Effector memory CD4-positive, alpha-beta T cell (primary cell): ENCODE data around the gene P3H2.
"Not testable (repeated sequence)": the region's sequence is repeated elsewhere in the genome, so short reads cannot be mapped to it uniquely, and the experiment has no call there.

Experiments used
- DNase-seq, 3 donors: peaks; one replicate each; pipeline ENCODE4 v3.0.0-alpha.2; 2020
- H3K27ac ChIP-seq: 2 replicates; pipeline ENCODE4 v1.7.0; 2013; ENCODE audit warnings: mild to moderate bottlenecking, low read length, moderate library complexity; ENCODE audit not compliant: insufficient read depth, poor library complexity, severe bottlenecking
- H3K27me3 ChIP-seq: replicated peaks from 2 replicates; pipeline ENCODE4 v1.7.0; 2013; ENCODE audit warnings: mild to moderate bottlenecking, low read length; ENCODE audit not compliant: insufficient read depth, control insufficient read depth, poor library complexity, severe bottlenecking
- H3K36me3 ChIP-seq: 2 replicates; pipeline ENCODE4 v1.7.0; 2013; ENCODE audit warnings: mild to moderate bottlenecking, low read length, moderate library complexity; ENCODE audit not compliant: control insufficient read depth, insufficient read depth
- H3K4me1 ChIP-seq: 2 replicates; pipeline ENCODE4 v1.7.0; 2013; ENCODE audit warnings: low read length, mild to moderate bottlenecking; ENCODE audit not compliant: control insufficient read depth, insufficient read depth, poor library complexity, severe bottlenecking
- H3K4me3 ChIP-seq: 2 replicates; pipeline ENCODE4 v1.7.0; 2013; ENCODE audit warnings: low read length, low read depth, mild to moderate bottlenecking; ENCODE audit not compliant: insufficient read depth, poor library complexity, severe bottlenecking
- H3K9me3 ChIP-seq: 2 replicates; pipeline ENCODE4 v1.7.0; 2013; ENCODE audit warnings: mild to moderate bottlenecking, low read length, moderate library complexity; ENCODE audit not compliant: control insufficient read depth

P3H2 gene

GRCh38 chr3:190155752-190156151 lies 35.1 kb upstream of the P3H2 start:
- Histone ChIP-seq H3K4me3 (no peak overlapping the region), H3K9me3 (no peaks in the 10 kb centered on the region), H3K27me3 (no peaks in the 10 kb centered on the region), H3K36me3 (no peaks in the 10 kb centered on the region), H3K27ac (no peak overlapping the region), H3K4me1 (no peaks in the 10 kb centered on the region)
- DNase-seq, result no peak

DNA sequence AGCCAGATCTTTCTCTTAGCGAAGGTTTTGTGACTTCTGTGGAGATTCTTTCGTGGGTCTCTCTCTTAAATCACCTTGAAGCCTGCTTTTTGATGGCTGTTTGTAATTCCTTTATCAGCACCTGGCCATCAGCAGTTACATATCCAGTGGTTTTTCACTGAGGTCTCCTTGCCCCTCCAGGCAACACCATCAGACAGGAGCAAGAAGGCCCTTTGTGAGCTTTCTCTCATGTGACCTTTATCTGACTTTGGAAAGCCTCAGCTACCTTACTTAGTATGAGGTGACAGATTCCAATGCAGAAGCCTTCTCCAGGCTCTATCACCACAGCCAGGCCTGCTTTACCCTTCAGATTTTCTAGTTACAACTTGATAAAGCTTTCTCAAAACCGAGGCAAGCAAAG lies 30.0 kb upstream of the P3H2 start:
- DNase-seq, result no peak
- H3K9me3 ChIP-seq, result no peaks in the 10 kb centered on the region
- no peak overlapping the region for H3K4me3 ChIP-seq
- no peaks in the 10 kb centered on the region for H3K27me3 ChIP-seq
- H3K36me3 ChIP-seq, result no peaks in the 10 kb centered on the region
- no peak overlapping the region for H3K27ac ChIP-seq
- no peaks in the 10 kb centered on the region for H3K4me1 ChIP-seq

- DNase-seq, H3K9me3 ChIP-seq, H3K27me3 ChIP-seq, H3K4me1 ChIP-seq, H3K36me3 ChIP-seq, H3K4me3 ChIP-seq, H3K27ac ChIP-seq: not testable (repeated sequence)
Observed at GRCh38 chr3:190149830-190150619, 29.3 kb upstream of the P3H2 start.

DNA sequence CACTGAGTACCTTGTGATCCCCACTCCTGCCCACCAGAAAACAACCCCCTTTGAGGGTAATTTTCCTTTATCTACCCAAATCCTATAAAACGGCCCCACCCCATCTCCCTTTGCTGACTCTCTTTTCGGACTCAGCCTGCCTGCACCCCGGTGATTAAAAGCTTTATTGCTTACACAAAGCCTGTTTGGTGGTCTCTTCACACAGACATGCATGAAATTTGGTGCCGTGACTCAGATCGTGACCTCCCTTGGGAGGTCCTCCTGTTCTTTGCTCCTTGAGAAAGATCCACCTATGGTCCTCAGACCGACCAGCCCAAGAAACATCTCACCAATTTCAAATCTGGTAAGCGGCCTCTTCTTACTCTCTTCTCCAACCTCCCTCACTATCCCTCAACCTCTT lies 24.1 kb upstream of the P3H2 start:
- not testable (repeated sequence) for H3K4me3 ChIP-seq, H3K9me3 ChIP-seq, DNase-seq, H3K4me1 ChIP-seq, H3K36me3 ChIP-seq, H3K27ac ChIP-seq, H3K27me3 ChIP-seq

- H3K4me3 ChIP-seq, result no peak overlapping the region
- no peaks in the 10 kb centered on the region for H3K27me3 ChIP-seq
- no peaks in the 10 kb centered on the region for H3K9me3 ChIP-seq
- H3K36me3 ChIP-seq, result no peaks in the 10 kb centered on the region
- H3K4me1 ChIP-seq, result no peaks in the 10 kb centered on the region
- H3K27ac ChIP-seq, result no peak overlapping the region
- DNase-seq, result no peak
Observed at GRCh38 chr3:190142041-190142440, 21.3 kb upstream of the P3H2 start.

DNA sequence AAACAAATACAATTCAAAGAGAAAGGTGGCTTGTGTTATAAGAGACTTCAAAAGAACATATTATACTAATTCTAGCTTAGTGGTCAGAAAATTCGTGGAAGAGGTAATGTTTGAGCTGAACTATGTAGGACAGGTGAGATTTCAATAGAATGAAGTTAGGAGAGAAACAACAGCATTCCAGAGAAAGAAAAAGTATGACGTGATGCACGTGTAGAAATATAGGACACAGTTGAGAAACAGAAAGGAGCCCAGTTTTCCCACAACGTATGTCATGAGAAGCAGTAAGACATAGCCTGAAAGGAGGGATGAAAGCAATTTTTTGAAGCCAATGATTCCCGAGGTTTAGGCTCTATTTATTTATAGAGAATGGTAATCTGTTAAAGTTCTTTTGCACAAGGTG lies 18.7 kb upstream of the P3H2 start:
- Histone ChIP-seq H3K9me3 (no peaks in the 10 kb centered on the region), H3K4me3 (no peak overlapping the region), H3K27me3 (no peaks in the 10 kb centered on the region), H3K4me1 (no peaks in the 10 kb centered on the region), H3K27ac (no peak overlapping the region), H3K36me3 (no peaks in the 10 kb centered on the region)
- DNase-seq, result no peak

DNA sequence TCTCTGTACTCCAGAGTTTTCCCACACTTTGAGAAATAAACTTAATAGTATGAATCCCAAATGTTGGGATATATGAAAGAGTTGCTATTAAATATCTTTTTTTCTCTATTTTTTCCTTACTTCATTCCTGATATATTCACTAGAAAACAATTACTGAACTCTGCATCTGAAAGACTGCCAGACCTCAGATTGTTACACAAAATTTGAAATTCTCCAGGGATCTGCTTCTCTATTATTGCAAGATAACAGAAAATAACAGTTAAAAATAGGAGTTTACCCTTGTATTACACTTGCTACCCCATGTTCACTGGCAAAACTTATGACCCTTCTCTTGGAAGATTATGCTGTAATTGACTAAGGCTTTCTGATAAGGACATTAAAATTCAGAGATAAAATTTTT lies 11.7 kb upstream of the P3H2 start:
- no peak for DNase-seq
- H3K9me3 ChIP-seq, result no peaks in the 10 kb centered on the region
- H3K36me3 ChIP-seq, result no peaks in the 10 kb centered on the region
- no peak overlapping the region for H3K27ac ChIP-seq
- H3K27me3 ChIP-seq, result no peaks in the 10 kb centered on the region
- H3K4me3 ChIP-seq, result no peak overlapping the region
- H3K4me1 ChIP-seq, result no peaks in the 10 kb centered on the region

DNA sequence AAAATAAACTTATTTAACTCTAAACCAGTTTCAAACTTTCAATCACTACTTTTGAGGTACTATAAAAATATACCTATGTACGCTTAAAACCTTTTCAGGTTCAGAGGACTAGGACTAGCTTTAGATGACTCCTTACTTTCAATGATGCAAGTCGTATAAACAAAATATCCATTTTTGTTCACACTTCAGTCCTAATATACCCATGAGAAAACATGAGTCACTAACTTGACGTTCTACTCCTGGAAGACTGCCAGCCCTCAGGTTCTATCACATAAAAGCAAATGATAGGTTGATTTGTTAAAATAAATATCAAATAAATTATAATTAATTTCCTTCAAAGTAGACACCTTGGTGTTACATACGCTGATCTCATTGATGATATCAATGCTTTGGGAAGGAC lies 10.6 kb upstream of the P3H2 start:
- Histone ChIP-seq H3K27ac (no peak overlapping the region), H3K4me3 (no peak overlapping the region), H3K36me3 (no peaks in the 10 kb centered on the region), H3K4me1 (no peaks in the 10 kb centered on the region), H3K27me3 (no peaks in the 10 kb centered on the region), H3K9me3 (no peaks in the 10 kb centered on the region)
- DNase-seq, result no peak

GRCh38 chr3:190130696-190131095 lies 10.0 kb upstream of the P3H2 start:
- Histone ChIP-seq H3K27ac (no peak overlapping the region), H3K9me3 (no peaks in the 10 kb centered on the region), H3K4me1 (no peaks in the 10 kb centered on the region), H3K36me3 (no peaks in the 10 kb centered on the region), H3K4me3 (no peak overlapping the region), H3K27me3 (no peaks in the 10 kb centered on the region)
- no peak for DNase-seq

GRCh38 chr3:190130037-190130436 lies 9.3 kb upstream of the P3H2 start:
- Histone ChIP-seq H3K4me3 (no peak overlapping the region), H3K27me3 (no peaks in the 10 kb centered on the region), H3K27ac (no peak overlapping the region), H3K9me3 (no peaks in the 10 kb centered on the region), H3K4me1 (no peaks in the 10 kb centered on the region), H3K36me3 (no peaks in the 10 kb centered on the region)
- no peak for DNase-seq
